Karpas-422 (cell line): Measurements from ENCODE around the gene MYB. TPM values are rescaled to one million over a fixed set of nuclear protein-coding genes. Genes with fewer than 3 reads are reported as not detected.

Source experiments
- DNase-seq: peaks from one replicate; pipeline ENCODE4 v3.0.0-alpha.2; 2015
- H2AFZ ChIP-seq: fragments of 200-600 bp; sonication (generic); 2 replicates; pipeline ENCODE4 v1.6.1; 2014; ENCODE audit warnings: antibody characterized with exemption, low read length, mixed read lengths
- H3K27ac ChIP-seq: fragments of 200-600 bp; sonication (generic); 2 replicates; pipeline ENCODE4 v1.5.1; 2014; ENCODE audit warnings: mild to moderate bottlenecking, low read length, moderate library complexity
- H3K27me3 ChIP-seq: fragments of 200-600 bp; sonication (generic); 2 replicates; pipeline ENCODE4 v1.6.1; 2014; ENCODE audit warnings: low read length, mixed read lengths
- H3K36me3 ChIP-seq: fragments of 200-600 bp; sonication (generic); 2 replicates; pipeline ENCODE4 v1.6.1; 2014; ENCODE audit warnings: low read length, mixed read lengths; ENCODE audit not compliant: insufficient read depth
- H3K4me1 ChIP-seq: fragments of 200-600 bp; sonication (generic); 2 replicates; pipeline ENCODE4 v1.6.1; 2014; ENCODE audit warnings: mild to moderate bottlenecking, low read length, mixed read lengths
- H3K4me2 ChIP-seq: fragments of 200-600 bp; sonication (generic); 2 replicates; pipeline ENCODE4 v1.6.1; 2014; ENCODE audit warnings: low read length, low read depth, mild to moderate bottlenecking; ENCODE audit not compliant: poor library complexity, severe bottlenecking
- H3K4me3 ChIP-seq: fragments of 200-600 bp; sonication (generic); 2 replicates; pipeline ENCODE4 v1.5.1; 2014; ENCODE audit warnings: mild to moderate bottlenecking, antibody characterized with exemption, low read length, mixed read lengths
- H3K79me2 ChIP-seq: fragments of 200-600 bp; sonication (generic); 2 replicates; pipeline ENCODE4 v1.6.1; 2014; ENCODE audit warnings: mild to moderate bottlenecking, low read length, mixed read lengths
- H3K9ac ChIP-seq: fragments of 200-600 bp; sonication (generic); 2 replicates; pipeline ENCODE4 v1.6.0; 2014; ENCODE audit warnings: low read length
- H3K9me2 ChIP-seq: fragments of 200-600 bp; sonication (generic), shearing (Covaris generic); replicated peaks from 2 replicates; pipeline ENCODE4 v1.6.0; 2014; ENCODE audit warnings: mild to moderate bottlenecking, low read length, moderate library complexity; ENCODE audit not compliant: insufficient read depth
- H3K9me3 ChIP-seq: fragments of 300-700, 200-600 bp; sonication (generic); 2 replicates; pipeline ENCODE4 v1.6.1; 2014; ENCODE audit warnings: low read length, mixed read lengths
- H4K20me1 ChIP-seq: fragments of 200-600 bp; sonication (generic); 2 replicates; pipeline ENCODE4 v1.6.1; 2014; ENCODE audit warnings: mild to moderate bottlenecking, antibody characterized with exemption, low read length, low read depth; ENCODE audit not compliant: insufficient read depth
- total RNA-seq: library from RNA; depleted of rRNA; stranded (reverse); fragments of >200 nt; shearing (Covaris generic); gene quantifications from 2 replicates; pipeline ENCODE4 v1.2.3, GENCODE V29; 2014; ENCODE audit warnings: low replicate concordance

Gene MYB
- total RNA-seq, 1 experiment from 2014 or later = 11.8 TPM

- H3K9ac ChIP-seq = no peak overlapping the region
- H3K79me2 ChIP-seq = no peaks in the 10 kb centered on the region
- H3K4me3 ChIP-seq = no peak overlapping the region
- no peak overlapping the region for H2AFZ ChIP-seq
- H3K27ac ChIP-seq = no peak overlapping the region
- no peaks in the 10 kb centered on the region for H4K20me1 ChIP-seq
- H3K9me3 ChIP-seq = no peaks in the 10 kb centered on the region
- H3K9me2 ChIP-seq = no peaks in the 10 kb centered on the region
- no peak overlapping the region for H3K4me2 ChIP-seq
- H3K36me3 ChIP-seq = 0 out of 2 replicates have a peak, but pooled peaks cover 4% of the 10 kb centered on the region
- H3K4me1 ChIP-seq = no peaks in the 10 kb centered on the region
- H3K27me3 ChIP-seq = no peaks in the 10 kb centered on the region
- no peak for DNase-seq
These were observed 43.0 kb downstream of the MYB start for GRCh38 chr6:135224037-135224647.

GRCh38 chr6:135225911-135226310 lies 44.8 kb downstream of the MYB start:
- Histone ChIP-seq H3K9me3 (no peaks in the 10 kb centered on the region), H3K9ac (no peak overlapping the region), H3K27me3 (no peaks in the 10 kb centered on the region), H2AFZ (no peak overlapping the region), H3K4me2 (no peak overlapping the region), H3K27ac (no peak overlapping the region), H3K79me2 (no peaks in the 10 kb centered on the region), H3K4me3 (no peak overlapping the region), H3K9me2 (no peaks in the 10 kb centered on the region), H3K36me3 (no peaks in the 10 kb centered on the region), H3K4me1 (no peaks in the 10 kb centered on the region), H4K20me1 (no peaks in the 10 kb centered on the region)
- no peak for DNase-seq

- no peaks in the 10 kb centered on the region for H3K9me3 ChIP-seq
- no peak overlapping the region for H2AFZ ChIP-seq
- no peak overlapping the region for H3K9ac ChIP-seq
- H3K4me3 ChIP-seq = no peak overlapping the region
- no peaks in the 10 kb centered on the region for H3K36me3 ChIP-seq
- H3K9me2 ChIP-seq = no peaks in the 10 kb centered on the region
- no peak overlapping the region for H3K4me2 ChIP-seq
- no peak overlapping the region for H3K27ac ChIP-seq
- no peaks in the 10 kb centered on the region for H3K27me3 ChIP-seq
- no peaks in the 10 kb centered on the region for H3K79me2 ChIP-seq
- H3K4me1 ChIP-seq = no peaks in the 10 kb centered on the region
- DNase-seq = no peak
- H4K20me1 ChIP-seq = no peaks in the 10 kb centered on the region
These were observed 45.4 kb downstream of the MYB start for GRCh38 chr6:135226537-135226936.

- DNase-seq = no peak
- Histone ChIP-seq H3K4me2 (no peak overlapping the region), H3K79me2 (no peaks in the 10 kb centered on the region), H4K20me1 (no peaks in the 10 kb centered on the region), H3K9ac (no peak overlapping the region), H3K4me3 (no peak overlapping the region), H2AFZ (no peak overlapping the region), H3K27me3 (no peaks in the 10 kb centered on the region), H3K9me2 (no peaks in the 10 kb centered on the region), H3K27ac (no peak overlapping the region), H3K4me1 (no peaks in the 10 kb centered on the region), H3K36me3 (no peaks in the 10 kb centered on the region), H3K9me3 (no peaks in the 10 kb centered on the region)
These were observed 46.2 kb downstream of the MYB start for GRCh38 chr6:135227349-135227748.

GRCh38 chr6:135227758-135228157 lies 46.6 kb downstream of the MYB start:
- H3K9ac ChIP-seq = no peak overlapping the region
- no peaks in the 10 kb centered on the region for H3K9me2 ChIP-seq
- no peak overlapping the region for H2AFZ ChIP-seq
- H3K9me3 ChIP-seq = no peaks in the 10 kb centered on the region
- no peak overlapping the region for H3K27ac ChIP-seq
- H4K20me1 ChIP-seq = no peaks in the 10 kb centered on the region
- no peaks in the 10 kb centered on the region for H3K79me2 ChIP-seq
- H3K4me2 ChIP-seq = no peak overlapping the region
- H3K27me3 ChIP-seq = no peaks in the 10 kb centered on the region
- DNase-seq = no peak
- H3K4me3 ChIP-seq = no peak overlapping the region
- no peaks in the 10 kb centered on the region for H3K36me3 ChIP-seq
- no peaks in the 10 kb centered on the region for H3K4me1 ChIP-seq

GRCh38 chr6:135228486-135228885 lies 47.4 kb downstream of the MYB start:
- no peak overlapping the region for H3K9ac ChIP-seq
- H3K79me2 ChIP-seq = no peaks in the 10 kb centered on the region
- H3K4me1 ChIP-seq = no peaks in the 10 kb centered on the region
- no peaks in the 10 kb centered on the region for H4K20me1 ChIP-seq
- H2AFZ ChIP-seq = no peak overlapping the region
- H3K27me3 ChIP-seq = no peaks in the 10 kb centered on the region
- H3K9me3 ChIP-seq = no peaks in the 10 kb centered on the region
- H3K27ac ChIP-seq = no peak overlapping the region
- no peaks in the 10 kb centered on the region for H3K36me3 ChIP-seq
- no peak overlapping the region for H3K4me3 ChIP-seq
- no peak for DNase-seq
- H3K4me2 ChIP-seq = no peak overlapping the region
- H3K9me2 ChIP-seq = no peaks in the 10 kb centered on the region

GRCh38 chr6:135229996-135230395 lies 48.9 kb downstream of the MYB start:
- no peak overlapping the region for H3K27ac ChIP-seq
- H3K9me2 ChIP-seq = no peaks in the 10 kb centered on the region
- DNase-seq = no peak
- H3K4me2 ChIP-seq = no peak overlapping the region
- H3K9me3 ChIP-seq = no peaks in the 10 kb centered on the region
- H3K9ac ChIP-seq = no peak overlapping the region
- H4K20me1 ChIP-seq = no peaks in the 10 kb centered on the region
- H3K79me2 ChIP-seq = no peaks in the 10 kb centered on the region
- H3K4me1 ChIP-seq = no peaks in the 10 kb centered on the region
- H2AFZ ChIP-seq = no peak overlapping the region
- no peaks in the 10 kb centered on the region for H3K36me3 ChIP-seq
- no peaks in the 10 kb centered on the region for H3K27me3 ChIP-seq
- H3K4me3 ChIP-seq = no peak overlapping the region

- H3K79me2 ChIP-seq = no peaks in the 10 kb centered on the region
- no peak overlapping the region for H3K9ac ChIP-seq
- H3K9me2 ChIP-seq = no peaks in the 10 kb centered on the region
- H2AFZ ChIP-seq = no peak overlapping the region
- no peak for DNase-seq
- H3K27me3 ChIP-seq = no peaks in the 10 kb centered on the region
- H3K4me1 ChIP-seq = no peaks in the 10 kb centered on the region
- H4K20me1 ChIP-seq = no peaks in the 10 kb centered on the region
- H3K4me2 ChIP-seq = no peak overlapping the region
- H3K4me3 ChIP-seq = no peak overlapping the region
- H3K27ac ChIP-seq = no peak overlapping the region
- H3K9me3 ChIP-seq = no peaks in the 10 kb centered on the region
- no peaks in the 10 kb centered on the region for H3K36me3 ChIP-seq
These were observed 49.8 kb downstream of the MYB start for GRCh38 chr6:135230711-135231468.
